ENCODE data around the gene STBD1. TPM values are rescaled to one million over a fixed set of nuclear protein-coding genes. Genes with fewer than 3 reads are reported as not detected.
A peak's percentile ranks its signal among the peaks of the same experiment; 100 is the strongest.

Gene STBD1
- total and polyA plus RNA-seq, 9 of the 15 experiments (the other 6 are each of a cell fraction or from before 2014, with no cell fraction given): 0.08 to 0.64 (median 0.27) TPM; not detected in 2

DNA sequence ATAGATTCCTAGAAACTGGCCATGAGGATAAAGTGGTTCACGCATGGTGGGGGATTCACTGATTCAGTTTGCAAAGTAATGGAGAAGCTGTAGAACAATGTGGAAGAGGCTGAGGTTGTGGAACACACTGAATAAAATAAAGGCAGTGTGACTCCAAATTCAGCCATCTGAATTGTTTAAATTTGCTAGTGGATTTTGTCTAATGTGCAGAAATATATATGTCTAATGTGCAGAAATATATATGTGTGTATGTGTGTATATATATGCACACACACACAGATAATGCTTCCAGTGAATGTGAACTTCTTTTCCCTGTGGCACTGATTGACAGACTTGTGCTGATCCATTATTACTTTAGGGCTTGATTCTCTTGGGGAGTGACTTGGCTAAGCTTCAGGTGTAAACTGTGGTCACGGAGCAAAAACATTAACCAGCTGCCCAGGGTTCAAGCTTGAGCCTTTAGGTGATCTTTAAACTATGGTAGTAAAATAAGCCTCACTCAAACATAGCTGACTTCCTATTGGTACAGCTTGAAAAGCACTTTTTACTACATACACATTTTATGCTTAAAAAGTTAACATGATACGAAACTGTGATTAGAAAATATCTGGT, 3.5 kb downstream of the STBD1 start:
- no peak for ATAC-seq
- Histone ChIP-seq H4K20me1 (replicated peaks; ENCODE audit: control insufficient read depth, insufficient read depth, low read length) (no peaks in the 10 kb centered on the region), H3K4me2 (ENCODE audit: insufficient read depth, low read length) (no peak overlapping the region), H3K4me3 (no peak overlapping the region), H2AFZ (ENCODE audit: low read depth, low read length) (no peak overlapping the region), H3K27ac (ENCODE audit: extremely low read depth, low read depth, low read length) (no peak overlapping the region), H3K9ac (ENCODE audit: insufficient read depth in 1 of 2, low read depth in 2 of 2, low read length in 2 of 2) (no peak overlapping the region), H3K79me2 (ENCODE audit: control insufficient read depth, insufficient read depth, low read length) (no peaks in the 10 kb centered on the region), H3K36me3 (ENCODE audit: control insufficient read depth, insufficient read depth, low read length) (no peaks in the 10 kb centered on the region), H3K9me3 (replicated peaks; ENCODE audit: control insufficient read depth, insufficient read depth, low read depth, low read length) (no peaks in the 10 kb centered on the region), H3K27me3 (ENCODE audit: control insufficient read depth in 2 of 2, insufficient read depth in 2 of 2, low read length in 2 of 2) (no peaks in the 10 kb centered on the region), H3K9me1 (ENCODE audit: control insufficient read depth, insufficient read depth, low read length) (no peaks in the 10 kb centered on the region), H3K4me1 (replicated peaks in 1 of 2; ENCODE audit: control insufficient read depth in 2 of 2, insufficient read depth in 2 of 2, low read length in 2 of 2) (peaks cover 6 to 17% of the 10 kb centered on the region in 2 experiments; a peak in 4 of 5 replicates)
- peak; percentile 64 for FAIRE-seq
- intact Hi-C loops (cut with micrococcal nuclease) (no loop called here), in situ Hi-C loops (cut with MboI) (no loop called here)
- WGBS (ENCODE audit: insufficient coverage, low coverage, missing lambda C conversion rate): 41% methylated on average over 3 of the region's 3 CpGs
- TF ChIP-seq NFYB (IDR thresholded peaks at IDR 0.05; ENCODE audit: extremely low read depth, insufficient read length) (no peak), TRIM28 (IDR thresholded peaks at IDR 0.05) (no peak), BCOR (IDR thresholded peaks at IDR 0.05) (no peak), TEAD2 (tag; IDR thresholded peaks at IDR 0.05) (no peak), ZNF316 (IDR thresholded peaks at IDR 0.05) (peak; percentile 48; the same call in 1 of the 2 replicates), C11orf30 (IDR thresholded peaks at IDR 0.05; ENCODE audit: low read depth) (peak; percentile 31; the same call in 1 of the 2 replicates)
- DNase-seq (ENCODE audit: extremely low read depth in 1 of 4, low spot score in 3 of 4): no peak
- BruUV-seq (replicated peaks): no TSS peak
- ChIA-PET CTCF (ENCODE audit: low intra/inter-chr PET ratio) (no interaction called here), POLR2A (interaction anchor here (1.0 kb wide), 1 partner anchor 9 kb away, joined by 4 read pairs; no protein-coding TSS in a partner anchor)

DNA sequence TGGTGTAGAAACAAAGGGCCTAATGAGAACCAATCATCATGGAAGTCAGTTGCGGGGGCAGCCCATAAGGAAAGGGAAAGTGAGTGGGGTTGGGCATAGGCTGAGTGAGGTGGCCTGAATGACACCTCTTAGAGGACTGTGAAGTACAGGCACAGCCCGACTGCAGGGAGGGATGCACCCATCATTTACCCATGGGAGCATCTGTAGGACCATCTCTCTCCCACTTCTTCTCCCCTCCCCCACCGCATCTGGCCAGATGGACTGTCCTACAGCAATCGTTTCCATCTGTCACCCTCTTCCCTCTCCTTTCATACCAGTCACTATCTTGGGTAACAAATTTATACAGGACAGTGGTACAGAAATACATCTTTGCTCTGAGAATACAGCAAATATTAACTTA, 4.2 kb downstream of the STBD1 start:
- Histone ChIP-seq H3K4me1 (replicated peaks in 1 of 2; ENCODE audit: control insufficient read depth in 2 of 2, insufficient read depth in 2 of 2, low read length in 2 of 2) (peaks cover 6 to 17% of the 10 kb centered on the region in 2 experiments; a peak in 4 of 5 replicates), H3K36me3 (ENCODE audit: control insufficient read depth, insufficient read depth, low read length) (no peaks in the 10 kb centered on the region), H3K9ac (ENCODE audit: insufficient read depth in 1 of 2, low read depth in 2 of 2, low read length in 2 of 2) (no peak overlapping the region), H3K4me2 (ENCODE audit: insufficient read depth, low read length) (no peak overlapping the region), H3K4me3 (no peak overlapping the region), H2AFZ (ENCODE audit: low read depth, low read length) (no peak overlapping the region), H3K9me1 (ENCODE audit: control insufficient read depth, insufficient read depth, low read length) (no peaks in the 10 kb centered on the region), H3K79me2 (ENCODE audit: control insufficient read depth, insufficient read depth, low read length) (no peaks in the 10 kb centered on the region), H3K9me3 (replicated peaks; ENCODE audit: control insufficient read depth, insufficient read depth, low read depth, low read length) (no peaks in the 10 kb centered on the region), H4K20me1 (replicated peaks; ENCODE audit: control insufficient read depth, insufficient read depth, low read length) (no peaks in the 10 kb centered on the region), H3K27me3 (ENCODE audit: control insufficient read depth in 2 of 2, insufficient read depth in 2 of 2, low read length in 2 of 2) (no peaks in the 10 kb centered on the region), H3K27ac (ENCODE audit: extremely low read depth, low read depth, low read length) (no peak overlapping the region)
- DNase-seq (ENCODE audit: extremely low read depth in 1 of 4, low spot score in 3 of 4) (no peak), ATAC-seq (no peak), FAIRE-seq (no peak)
- intact Hi-C loops (cut with micrococcal nuclease) (no loop called here), in situ Hi-C loops (cut with MboI) (no loop called here)
- CTCF ChIA-PET (ENCODE audit: low intra/inter-chr PET ratio): no interaction called here
- POLR2A ChIA-PET: interaction anchor here (1.0 kb wide), 1 partner anchor 9 kb away, joined by 4 read pairs; no protein-coding TSS in a partner anchor
- BruUV-seq (replicated peaks): no TSS peak
- WGBS (ENCODE audit: insufficient coverage, low coverage, missing lambda C conversion rate): 35% methylated on average over 3 of the region's 4 CpGs
- TF ChIP-seq PRDM10 (IDR thresholded peaks at IDR 0.05; ENCODE audit: partially characterized antibody) (peak; percentile 44), IFI16 (CRISPR knock-in tag; IDR thresholded peaks at IDR 0.05) (no peak), PHF20 (IDR thresholded peaks at IDR 0.05; ENCODE audit: partially characterized antibody) (no peak)
